Esophagus muscularis mucosa (tissue), 4 donors: ENCODE data around the gene SLAIN1.
"Not testable (repeated sequence)": the region's sequence is repeated elsewhere in the genome, so short reads cannot be mapped to it uniquely, and the experiment has no call there.

ENCODE experiments used
- EP300 ChIP-seq: sonication (generic); formaldehyde crosslinking; IDR thresholded peaks from one replicate; pipeline ENCODE4 v1.6.1; 2017; ENCODE audit warnings: antibody characterized with exemption
- POLR2A ChIP-seq: fragments of 450-650 bp; IDR thresholded peaks from one replicate; pipeline ENCODE4 v1.6.1; 2017; ENCODE audit warnings: antibody characterized with exemption, moderate library complexity, mild to moderate bottlenecking, low read depth
- TF ChIP-seq, protein P1 (sequence below), 3 experiments: fragments of 200-600 bp in 2 of 3; fragments of 450-650 bp in 1 of 3; sonication (generic) in 2 of 3; IDR thresholded peaks; one replicate each; pipeline ENCODE4 v1.5.1; 2017 to 2019; ENCODE audit warnings: antibody characterized with exemption in 3 of 3, mild to moderate bottlenecking in 2 of 3, moderate library complexity in 1 of 3

DNA sequence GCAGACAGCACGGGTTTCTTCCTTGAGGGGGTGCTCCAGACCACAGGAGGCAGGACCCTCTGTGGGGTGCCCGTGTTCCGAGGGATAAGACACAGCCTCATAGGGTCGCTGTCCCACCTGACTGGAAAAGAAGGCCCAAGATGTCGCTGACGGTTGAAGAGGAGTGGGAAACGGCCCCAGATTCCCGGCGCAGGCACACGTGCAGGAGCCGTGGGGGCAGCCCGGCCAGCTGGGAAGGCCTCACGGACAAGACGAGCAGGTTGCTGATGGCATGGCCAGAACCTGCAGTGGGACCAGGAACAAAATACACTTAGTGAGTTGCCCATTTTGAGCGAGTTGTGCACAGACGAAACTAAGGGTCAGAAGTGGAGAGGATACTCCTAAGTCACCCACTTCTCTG, 35.2 kb upstream of the SLAIN1 start:
- TF ChIP-seq, protein P1, sequence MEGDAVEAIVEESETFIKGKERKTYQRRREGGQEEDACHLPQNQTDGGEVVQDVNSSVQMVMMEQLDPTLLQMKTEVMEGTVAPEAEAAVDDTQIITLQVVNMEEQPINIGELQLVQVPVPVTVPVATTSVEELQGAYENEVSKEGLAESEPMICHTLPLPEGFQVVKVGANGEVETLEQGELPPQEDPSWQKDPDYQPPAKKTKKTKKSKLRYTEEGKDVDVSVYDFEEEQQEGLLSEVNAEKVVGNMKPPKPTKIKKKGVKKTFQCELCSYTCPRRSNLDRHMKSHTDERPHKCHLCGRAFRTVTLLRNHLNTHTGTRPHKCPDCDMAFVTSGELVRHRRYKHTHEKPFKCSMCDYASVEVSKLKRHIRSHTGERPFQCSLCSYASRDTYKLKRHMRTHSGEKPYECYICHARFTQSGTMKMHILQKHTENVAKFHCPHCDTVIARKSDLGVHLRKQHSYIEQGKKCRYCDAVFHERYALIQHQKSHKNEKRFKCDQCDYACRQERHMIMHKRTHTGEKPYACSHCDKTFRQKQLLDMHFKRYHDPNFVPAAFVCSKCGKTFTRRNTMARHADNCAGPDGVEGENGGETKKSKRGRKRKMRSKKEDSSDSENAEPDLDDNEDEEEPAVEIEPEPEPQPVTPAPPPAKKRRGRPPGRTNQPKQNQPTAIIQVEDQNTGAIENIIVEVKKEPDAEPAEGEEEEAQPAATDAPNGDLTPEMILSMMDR (IDR thresholded peaks at IDR 0.05): not testable (repeated sequence)
- not testable (repeated sequence) for TF ChIP-seq EP300, POLR2A
